NOMO-1 treated with DMSO at 0.1 percent for 48 hours (cell line): Measurements from ENCODE around the gene FBLN5.
"Not testable (repeated sequence)": the region's sequence is repeated elsewhere in the genome, so short reads cannot be mapped to it uniquely, and the experiment has no call there.

Experiments used
- DNase-seq: peaks from one replicate; lab custom pipeline; 2025; ENCODE audit not compliant: unreplicated experiment; lab: John Stamatoyannopoulos, UW

Gene FBLN5

GRCh38 chr14:91867316-91867988 lies 80.0 kb downstream of the FBLN5 start, which contains the start of gene TC2N:
TSS of gene TC2N (minus strand) at chr14:91867536. CDS start at chr14:91813769, 53,767 bp downstream.
- DNase-seq, result no peak

GRCh38 chr14:91866511-91867295 lies 80.8 kb downstream of the FBLN5 start:
- DNase-seq, result peak; percentile 14

- no peak for DNase-seq
These were observed 81.4 kb downstream of the FBLN5 start for GRCh38 chr14:91866061-91866460.

GRCh38 chr14:91862417-91862816 lies 85.1 kb downstream of the FBLN5 start:
- no peak for DNase-seq

GRCh38 chr14:91861091-91861490 lies 86.4 kb downstream of the FBLN5 start:
- DNase-seq, result no peak

GRCh38 chr14:91860238-91860637 lies 87.3 kb downstream of the FBLN5 start:
- DNase-seq, result no peak

- peak; percentile 32 for DNase-seq
These were observed 88.8 kb downstream of the FBLN5 start for GRCh38 chr14:91858536-91859275.

- no peak for DNase-seq
These were observed 89.9 kb downstream of the FBLN5 start for GRCh38 chr14:91857614-91858013.

- no peak for DNase-seq
These were observed 93.1 kb downstream of the FBLN5 start for GRCh38 chr14:91854327-91854934.

- DNase-seq, result no peak
These were observed 95.9 kb downstream of the FBLN5 start for GRCh38 chr14:91851563-91851962.

GRCh38 chr14:91848504-91849001 lies 98.9 kb downstream of the FBLN5 start:
- DNase-seq, result no peak

- no peak for DNase-seq
These were observed 99.8 kb downstream of the FBLN5 start for GRCh38 chr14:91847693-91848092.

- DNase-seq, result no peak
These were observed 101.8 kb downstream of the FBLN5 start for GRCh38 chr14:91845652-91846051.

GRCh38 chr14:91845056-91845455 lies 102.4 kb downstream of the FBLN5 start:
- DNase-seq, result not testable (repeated sequence)

- no peak for DNase-seq
These were observed 103.5 kb downstream of the FBLN5 start for GRCh38 chr14:91844029-91844428.

GRCh38 chr14:91843437-91843836 lies 104.1 kb downstream of the FBLN5 start:
- no peak for DNase-seq

- DNase-seq, result no peak
These were observed 106.4 kb downstream of the FBLN5 start for GRCh38 chr14:91841065-91841464.

GRCh38 chr14:91839749-91840148 lies 107.7 kb downstream of the FBLN5 start:
- no peak for DNase-seq

GRCh38 chr14:91837076-91837475 lies 110.4 kb downstream of the FBLN5 start:
- DNase-seq, result no peak

- DNase-seq, result peak; percentile 49
These were observed 111.3 kb downstream of the FBLN5 start for GRCh38 chr14:91835920-91836843.
